UCSD-AML1 (cell line): ENCODE results near the gene RGS3.
A peak's percentile ranks its signal among the peaks of the same experiment; 100 is the strongest.

Experiments
- DNase-seq: peaks from one replicate; lab custom pipeline; 2025; ENCODE audit not compliant: unreplicated experiment; lab: John Stamatoyannopoulos, UW

RGS3 gene

DNA sequence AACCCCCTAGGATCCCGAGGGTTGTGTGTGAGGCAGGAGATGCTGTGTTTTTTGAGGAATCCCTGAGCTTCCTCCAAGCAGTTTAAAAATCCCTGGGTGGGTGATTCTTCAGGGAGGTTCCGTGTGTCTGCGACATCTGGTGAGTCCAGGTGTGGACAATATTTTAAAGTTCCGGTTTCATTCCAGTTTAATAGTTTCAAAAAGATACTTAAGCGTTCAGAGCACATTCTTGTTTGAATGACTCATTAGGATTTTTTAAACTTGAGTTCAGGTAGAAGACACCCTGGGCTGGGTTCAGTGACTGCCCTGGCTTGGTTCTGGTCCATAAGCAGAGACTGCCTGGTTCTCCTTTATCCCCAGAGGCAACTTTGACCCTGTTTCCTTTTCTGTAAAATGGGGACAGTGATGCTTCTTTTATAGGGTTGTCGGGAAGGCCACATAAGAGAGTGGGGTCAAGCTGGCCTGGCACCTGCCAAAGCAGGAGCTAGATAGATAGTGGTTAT lies 119.2 kb downstream of the RGS3 start:
- DNase-seq, result no peak

DNA sequence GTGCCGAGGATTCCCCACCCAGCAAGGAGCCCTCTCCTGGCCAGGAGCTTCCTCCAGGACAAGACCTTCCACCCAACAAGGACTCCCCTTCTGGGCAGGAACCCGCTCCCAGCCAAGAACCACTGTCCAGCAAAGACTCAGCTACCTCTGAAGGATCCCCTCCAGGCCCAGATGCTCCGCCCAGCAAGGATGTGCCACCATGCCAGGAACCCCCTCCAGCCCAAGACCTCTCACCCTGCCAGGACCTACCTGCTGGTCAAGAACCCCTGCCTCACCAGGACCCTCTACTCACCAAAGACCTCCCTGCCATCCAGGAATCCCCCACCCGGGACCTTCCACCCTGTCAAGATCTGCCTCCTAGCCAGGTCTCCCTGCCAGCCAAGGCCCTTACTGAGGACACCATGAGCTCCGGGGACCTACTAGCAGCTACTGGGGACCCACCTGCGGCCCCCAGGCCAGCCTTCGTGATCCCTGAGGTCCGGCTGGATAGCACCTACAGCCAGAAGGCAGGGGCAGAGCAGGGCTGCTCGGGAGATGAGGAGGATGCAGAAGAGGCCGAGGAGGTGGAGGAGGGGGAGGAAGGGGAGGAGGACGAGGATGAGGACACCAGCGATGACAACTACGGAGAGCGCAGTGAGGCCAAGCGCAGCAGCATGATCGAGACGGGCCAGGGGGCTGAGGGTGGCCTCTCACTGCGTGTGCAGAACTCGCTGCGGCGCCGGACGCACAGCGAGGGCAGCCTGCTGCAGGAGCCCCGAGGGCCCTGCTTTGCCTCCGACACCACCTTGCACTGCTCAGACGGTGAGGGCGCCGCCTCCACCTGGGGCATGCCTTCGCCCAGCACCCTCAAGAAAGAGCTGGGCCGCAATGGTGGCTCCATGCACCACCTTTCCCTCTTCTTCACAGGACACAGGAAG lies 120.2 kb downstream of the RGS3 start:
- no peak for DNase-seq

DNA sequence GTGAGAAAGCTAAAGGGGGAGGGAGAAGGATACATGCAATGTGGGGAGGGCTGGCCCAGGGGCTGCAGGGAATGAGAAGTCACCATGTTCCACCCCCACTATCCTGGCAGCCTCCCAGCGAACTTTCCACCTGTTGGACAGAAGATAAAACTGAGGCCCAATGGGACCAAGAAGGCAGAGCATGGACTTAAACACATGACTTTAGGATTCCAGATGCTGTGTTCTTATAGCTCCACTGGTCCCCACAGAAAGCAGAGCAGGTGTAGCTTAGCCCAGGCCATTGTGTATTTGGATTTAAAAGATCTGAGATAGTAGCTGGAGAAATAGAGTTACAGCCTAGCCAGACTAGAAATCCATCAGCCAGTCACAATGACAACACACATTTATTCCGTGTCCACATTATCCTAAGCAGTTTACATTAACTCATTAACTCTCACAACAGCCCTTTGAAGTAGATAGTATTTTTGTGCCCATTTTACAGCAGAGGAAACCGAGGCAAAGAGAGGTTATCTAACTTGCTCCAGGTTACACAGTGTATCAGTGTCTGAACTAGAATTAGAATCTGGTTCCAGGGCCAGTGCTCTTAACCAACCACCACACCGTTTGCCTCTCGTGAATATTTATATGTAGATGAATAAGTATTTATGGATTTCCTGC lies 121.0 kb downstream of the RGS3 start:
- no peak for DNase-seq

DNA sequence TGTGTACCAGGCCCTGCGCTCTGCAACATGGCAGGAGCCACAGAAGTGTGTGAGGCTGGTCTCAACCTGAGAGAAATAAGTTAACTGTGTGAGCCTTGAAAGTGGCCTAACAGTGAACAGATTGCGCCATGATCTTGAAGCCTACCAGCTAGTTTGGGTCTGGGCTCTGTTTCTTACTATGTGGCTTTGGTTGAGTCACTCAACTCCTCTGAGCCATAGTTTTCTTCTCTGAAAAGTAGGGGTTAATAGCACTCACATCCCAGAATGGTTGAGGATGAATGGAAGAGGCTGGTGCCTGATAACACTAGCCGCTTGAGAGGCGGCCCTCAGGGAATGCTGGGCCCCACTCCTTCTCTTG lies 121.5 kb downstream of the RGS3 start:
- no peak for DNase-seq

DNA sequence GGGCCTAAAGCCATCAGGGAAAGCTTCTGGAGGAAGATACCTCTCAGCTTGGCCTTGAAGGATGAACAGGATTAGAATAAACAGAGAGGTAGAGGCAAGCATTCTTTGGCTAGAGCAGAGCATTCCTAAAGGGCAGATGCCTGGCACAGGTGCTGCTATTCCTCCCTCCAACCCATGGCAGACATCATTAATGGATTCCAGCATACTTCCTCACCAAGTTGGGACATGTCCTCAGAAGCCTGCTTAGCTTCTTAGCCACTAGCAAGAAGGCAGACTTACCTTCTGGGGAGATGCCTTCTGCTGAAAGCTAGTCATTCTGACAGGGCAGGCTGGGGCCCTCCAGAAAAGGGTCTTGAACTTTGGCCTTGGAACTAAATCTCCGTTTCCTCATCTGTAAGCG lies 122.0 kb downstream of the RGS3 start:
- DNase-seq, result no peak

DNA sequence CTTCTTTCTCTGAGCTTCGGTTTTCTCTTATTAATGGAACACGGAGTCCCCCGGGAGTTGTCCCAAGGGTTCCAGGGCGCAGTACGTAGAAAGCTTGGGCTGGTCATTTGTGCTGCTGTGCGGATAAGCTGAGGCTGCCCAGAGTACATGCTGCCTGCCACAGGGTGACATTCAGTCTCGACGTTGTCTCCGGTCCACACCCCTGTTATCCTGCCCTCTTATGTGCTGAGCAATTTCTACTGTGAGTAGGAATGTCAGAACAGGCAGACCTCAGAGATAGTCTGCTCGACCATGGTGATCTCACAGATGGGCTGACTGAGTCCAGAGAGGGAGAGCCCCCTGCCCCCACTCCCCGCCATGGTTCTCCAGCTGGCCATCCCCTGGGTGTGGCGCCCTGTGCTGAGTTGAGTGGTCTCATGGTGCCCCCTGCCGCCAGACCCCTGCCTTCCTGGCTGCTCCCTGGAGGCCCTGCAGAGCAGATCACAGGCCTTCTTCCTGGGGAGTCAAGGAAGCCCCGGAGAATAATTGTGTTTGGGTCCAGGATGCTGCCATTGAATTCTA lies 124.0 kb downstream of the RGS3 start:
- DNase-seq, result peak; percentile 49

DNA sequence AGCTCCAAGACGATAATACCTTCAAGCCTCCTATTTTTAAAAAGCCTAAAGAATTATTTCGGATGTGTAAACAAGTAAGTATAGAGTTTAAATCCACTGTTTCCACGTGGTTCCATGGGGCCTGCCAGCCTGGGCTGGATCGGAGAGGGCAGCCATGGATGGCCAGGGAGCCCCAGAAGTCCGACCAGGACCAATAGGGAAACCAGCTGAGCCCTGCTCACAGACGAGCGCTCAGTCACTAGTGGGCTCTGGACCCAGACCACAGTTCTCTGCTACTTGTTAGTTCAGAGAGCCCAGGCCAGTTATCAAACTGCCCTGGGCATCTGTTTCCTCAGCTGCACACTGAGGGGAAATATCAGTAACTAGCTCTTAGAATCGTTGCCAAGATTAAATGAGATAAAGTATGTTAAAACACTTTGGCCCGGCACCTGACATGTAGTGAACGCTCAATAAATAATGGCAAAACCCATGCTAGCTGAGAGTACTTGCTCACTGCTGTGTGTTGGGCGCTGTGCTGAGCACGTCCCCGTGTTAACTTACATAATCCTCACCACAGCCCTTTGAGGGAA lies 124.8 kb downstream of the RGS3 start:
- DNase-seq, result no peak

DNA sequence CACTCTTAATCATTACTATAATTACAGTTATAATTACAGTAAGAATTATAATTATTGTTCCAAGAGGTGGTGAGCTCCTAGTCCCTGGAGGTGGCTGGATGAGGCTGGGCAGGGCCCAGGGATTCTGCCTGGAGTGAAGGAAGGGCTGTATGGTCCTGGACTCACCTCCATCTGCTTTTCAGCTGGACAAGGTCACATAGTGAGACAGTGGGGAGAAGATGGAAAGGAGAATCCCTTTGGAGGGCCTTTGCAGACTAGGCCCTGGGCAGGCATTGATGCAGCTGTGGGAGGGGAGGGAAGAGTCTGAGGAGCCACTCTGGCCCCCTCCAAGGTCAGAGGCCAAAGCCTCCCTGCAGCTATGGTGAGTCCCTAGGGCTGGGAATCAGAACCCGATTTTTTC lies 125.4 kb downstream of the RGS3 start:
- no peak for DNase-seq

DNA sequence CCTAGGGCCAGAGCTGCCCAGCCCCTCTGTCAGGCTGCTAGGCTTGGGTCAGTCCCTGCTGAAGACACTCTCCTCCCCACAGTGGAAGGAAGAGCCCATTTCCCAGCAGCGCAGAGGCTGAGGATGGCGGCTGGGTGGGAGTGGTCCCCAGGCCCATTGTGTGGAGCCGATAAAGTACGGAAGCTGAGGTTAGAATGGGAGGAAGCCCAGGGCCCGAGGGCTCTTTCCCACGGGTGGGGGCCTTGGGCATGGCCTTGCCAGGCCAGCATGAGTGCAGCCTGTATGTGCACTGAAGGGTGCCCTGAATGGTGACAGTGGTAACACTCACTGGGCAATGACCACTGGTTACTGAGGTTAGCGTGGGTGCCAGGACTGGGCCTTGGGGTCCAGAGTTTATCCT lies 125.9 kb downstream of the RGS3 start:
- peak; percentile 86 for DNase-seq

DNA sequence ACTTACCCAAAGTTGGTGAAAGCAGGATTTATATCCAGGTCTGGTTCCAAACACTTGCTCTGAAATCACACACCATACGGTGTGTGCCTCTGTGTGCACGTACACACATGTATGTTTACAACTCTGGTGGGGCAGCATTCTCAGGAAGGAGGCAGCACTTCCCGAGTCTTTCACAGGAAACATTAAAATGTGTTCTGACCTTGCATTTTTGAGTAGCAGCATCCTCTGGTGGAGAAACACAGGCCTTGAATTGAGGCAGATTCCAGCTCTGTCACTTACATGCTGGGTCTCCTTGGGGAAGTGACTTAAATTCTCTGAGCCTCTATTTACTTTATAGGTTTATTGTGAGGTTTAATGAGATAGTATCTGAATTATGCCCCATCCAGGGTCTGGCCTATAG lies 126.4 kb downstream of the RGS3 start:
- no peak for DNase-seq

DNA sequence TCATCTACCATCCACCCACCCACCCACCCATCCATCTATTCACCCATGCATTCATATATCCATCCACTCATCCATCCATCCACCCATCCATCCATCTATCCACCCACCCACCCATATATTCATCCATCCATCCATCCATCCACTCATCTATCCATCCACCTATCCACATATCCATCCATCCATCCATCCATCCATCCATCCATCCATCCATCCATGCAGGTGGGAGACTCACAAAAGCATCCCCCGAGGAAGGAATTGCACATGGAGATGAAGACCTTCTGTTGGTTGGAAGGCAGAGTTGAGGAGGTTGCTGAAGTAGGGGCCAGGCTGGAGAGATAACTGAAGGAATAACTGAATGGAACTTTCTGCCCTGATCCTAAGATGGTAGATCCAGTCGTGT lies 126.9 kb downstream of the RGS3 start:
- no peak for DNase-seq

DNA sequence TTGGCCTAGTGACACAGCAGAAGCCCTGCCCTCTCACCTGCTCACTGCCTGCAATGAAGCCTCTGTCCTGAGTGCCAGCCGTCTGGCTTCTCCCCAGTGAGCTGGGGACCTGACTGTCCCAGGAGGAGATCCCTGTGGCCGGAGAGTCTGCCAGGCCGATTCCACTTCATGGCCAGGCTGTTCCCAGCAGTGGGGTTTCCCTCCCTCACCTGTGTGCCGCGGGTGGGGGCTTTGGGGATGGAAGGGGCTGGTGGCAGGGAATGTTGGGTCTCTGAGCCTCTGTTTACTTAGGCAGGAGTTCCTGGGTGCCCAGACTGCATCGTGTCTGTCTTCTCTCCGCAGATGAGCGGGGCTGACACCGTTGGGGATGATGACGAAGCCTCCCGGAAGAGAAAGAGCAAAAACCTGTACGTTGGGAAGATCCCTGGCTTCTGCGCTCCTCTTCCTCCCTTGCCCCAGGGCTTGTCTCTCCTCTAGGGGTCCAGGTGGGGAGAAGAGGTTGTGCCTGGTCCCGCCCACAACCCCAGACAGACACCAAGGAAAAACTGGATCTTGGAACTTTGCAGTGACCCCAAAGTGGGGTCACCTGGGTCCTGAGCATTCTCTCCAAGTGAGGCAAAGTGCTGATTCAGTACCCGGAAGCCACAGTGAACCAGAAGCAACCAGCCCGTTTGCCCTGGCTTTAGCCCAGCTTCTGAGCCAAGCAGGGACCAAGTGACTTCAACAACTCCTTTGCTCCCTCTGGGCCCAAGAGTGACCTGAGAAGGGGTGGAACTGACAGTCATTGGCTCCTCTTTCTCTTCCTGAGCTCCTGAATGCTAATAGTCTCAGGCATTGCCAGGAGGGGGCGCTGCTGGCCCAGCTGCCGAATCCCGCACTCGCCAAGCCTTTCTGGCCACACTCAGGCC lies 127.7 kb downstream of the RGS3 start:
- DNase-seq, result peak; percentile 84

DNA sequence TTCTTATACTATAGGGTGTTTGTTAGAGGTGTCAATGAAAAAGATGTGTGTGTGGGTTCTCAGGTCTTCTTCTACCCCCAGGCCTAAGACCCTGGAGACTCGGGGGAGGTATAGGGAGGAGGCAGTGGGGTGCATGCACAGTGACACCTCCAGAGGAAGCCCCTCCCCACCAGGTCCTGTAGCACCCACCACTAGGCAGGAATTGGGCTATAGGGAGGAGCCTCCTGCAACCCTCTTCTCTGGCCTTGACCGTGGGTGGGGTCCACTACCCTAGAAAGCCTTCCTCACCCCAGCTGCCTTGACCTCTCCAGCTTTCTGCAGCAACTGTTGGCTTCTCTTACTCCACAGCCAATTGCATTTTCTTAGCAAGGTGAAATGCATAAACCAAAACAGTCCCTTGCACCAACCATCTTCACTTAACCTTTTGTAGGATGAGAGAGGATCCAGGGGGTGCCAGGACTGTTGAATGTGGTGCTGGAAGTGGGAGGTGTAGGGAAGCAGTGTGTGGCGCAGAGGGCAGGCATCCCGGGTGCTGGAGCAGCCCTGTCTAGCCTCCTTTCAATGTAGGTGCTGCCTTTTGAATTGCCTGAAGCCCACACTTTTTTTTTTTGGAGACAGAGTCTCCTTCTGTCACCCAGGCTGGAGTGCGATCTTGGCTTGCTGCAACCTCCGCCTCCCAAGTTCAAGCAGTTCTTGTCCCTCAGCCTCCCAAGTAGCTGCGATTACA lies 128.5 kb downstream of the RGS3 start:
- no peak for DNase-seq

DNA sequence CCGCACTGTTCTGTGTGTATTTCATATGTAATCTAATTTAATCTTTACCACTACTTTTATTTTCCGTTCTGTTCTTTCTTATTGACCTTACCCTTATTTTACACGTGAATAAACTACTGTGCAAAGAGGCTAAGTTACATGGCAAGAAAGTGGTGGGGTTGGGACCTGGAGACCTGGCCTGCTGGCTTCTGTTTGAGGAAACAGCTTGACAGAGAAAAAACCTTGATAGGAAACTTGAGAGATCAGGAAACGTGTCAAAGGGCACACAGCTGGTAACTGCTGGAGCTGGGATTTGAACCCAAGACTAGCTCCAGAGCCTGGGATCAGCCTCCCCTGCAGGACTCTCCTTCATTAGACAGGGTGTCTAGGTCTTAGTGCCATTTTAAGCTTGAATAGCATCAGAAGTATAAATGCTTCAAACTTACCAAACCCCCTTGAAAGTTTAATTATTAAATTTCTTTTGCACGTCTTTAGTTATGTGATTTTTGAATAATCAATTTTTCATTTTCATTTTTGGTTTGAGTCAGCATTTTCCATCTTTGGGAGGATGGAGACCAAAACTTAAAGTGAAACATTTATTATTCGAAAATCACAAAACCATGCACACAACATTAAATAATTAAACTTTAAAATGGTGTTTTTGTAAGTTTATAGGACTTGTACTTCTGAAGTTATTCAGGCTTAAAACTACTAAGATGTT lies 129.5 kb downstream of the RGS3 start:
- no peak for DNase-seq

DNA sequence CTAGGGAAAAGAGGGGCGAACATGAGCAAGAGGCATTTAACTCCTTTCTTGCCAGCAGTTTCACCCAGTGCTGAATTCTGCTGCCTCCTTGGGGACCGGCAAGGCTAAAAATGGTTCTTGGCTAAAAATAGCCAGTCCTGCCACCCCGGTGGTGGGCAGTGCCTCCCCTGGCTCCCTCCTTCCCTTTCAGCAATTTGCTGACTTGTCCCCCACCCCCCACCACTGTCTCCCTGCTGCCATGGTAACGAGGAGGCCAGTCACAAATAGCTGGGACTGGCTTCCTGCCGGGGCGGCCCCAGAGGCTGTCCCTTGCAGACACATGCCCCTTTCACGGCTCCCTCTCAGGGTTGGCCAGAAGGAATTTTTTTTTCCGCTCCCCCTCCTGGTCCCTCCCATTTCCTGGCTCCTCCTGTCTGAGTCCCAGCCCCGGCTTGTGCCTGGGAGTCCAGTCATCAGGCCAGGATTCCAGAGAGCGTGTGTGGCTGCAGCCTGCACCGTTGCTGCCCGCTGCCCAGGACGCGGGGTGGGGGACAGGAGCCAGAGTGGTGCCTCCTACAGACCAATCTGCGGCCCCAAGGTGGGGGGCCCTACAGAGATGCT lies 130.3 kb downstream of the RGS3 start:
- peak; percentile 93 for DNase-seq

DNA sequence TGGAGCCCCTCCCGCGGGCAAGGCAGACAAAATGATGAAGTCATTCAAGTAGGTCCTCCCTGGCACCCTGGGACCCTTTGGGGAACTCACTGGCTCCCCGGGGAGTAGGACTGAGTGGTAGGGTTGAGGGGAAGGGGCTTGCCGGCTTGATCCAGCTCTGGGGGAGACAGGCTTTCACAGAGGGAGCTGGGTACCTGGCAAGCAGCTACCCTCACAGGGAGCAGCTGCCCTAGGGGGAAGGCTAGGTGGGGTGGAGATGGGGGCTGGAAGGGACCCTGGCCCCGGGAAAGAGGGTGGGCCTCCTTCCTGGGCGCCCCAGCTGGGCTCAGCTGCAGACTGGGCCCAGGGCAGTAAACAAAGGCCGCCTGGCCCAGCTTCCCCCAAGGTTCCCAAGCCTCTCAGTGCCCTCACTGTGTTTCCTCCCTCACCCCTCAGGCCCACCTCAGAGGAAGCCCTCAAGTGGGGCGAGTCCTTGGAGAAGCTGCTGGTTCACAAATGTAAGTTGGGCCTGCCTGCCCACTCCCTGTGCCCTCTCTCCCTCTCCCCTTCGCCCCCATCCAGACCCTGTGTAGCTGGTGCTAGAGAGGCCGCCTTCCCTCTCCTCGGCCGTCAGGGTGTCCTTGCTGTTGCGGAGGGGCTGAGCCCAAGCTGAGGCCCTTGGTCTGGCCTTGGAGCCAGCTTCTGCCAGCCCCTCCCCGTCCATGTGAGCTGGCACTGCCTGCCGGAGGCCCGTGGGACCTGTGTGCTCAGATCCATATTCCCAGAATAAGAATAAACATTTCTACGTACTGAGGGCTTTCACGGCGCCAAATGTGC lies 131.2 kb downstream of the RGS3 start:
- DNase-seq, result no peak

DNA sequence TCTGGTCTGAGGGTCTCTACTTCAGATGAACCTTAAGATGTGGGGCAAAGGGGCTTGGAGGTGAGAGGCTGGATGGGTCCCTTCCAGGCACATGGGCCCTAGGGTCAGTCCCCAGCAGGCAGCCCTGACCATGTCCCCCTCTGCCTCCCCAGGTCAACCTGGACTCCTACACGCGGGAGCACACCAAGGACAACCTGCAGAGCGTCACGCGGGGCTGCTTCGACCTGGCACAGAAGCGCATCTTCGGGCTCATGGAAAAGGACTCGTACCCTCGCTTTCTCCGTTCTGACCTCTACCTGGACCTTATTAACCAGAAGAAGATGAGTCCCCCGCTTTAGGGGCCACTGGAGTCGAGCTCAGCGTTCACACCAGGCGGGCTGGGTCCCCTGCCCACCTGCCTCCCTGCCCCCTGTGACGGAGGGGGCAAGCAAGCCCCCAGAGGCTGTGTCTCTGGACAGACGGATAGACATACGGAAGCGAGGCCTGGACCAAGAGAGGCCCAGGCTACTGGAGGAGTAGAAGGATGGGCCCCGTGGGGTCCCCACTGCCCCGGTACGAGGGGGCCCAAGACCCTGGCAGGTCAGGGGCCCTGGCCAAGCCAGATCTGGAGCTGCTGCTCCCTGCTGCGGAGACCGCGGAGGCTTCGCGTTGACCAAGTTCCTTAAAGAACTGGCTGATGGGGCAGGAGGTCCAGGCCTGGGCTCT lies 133.2 kb downstream of the RGS3 start:
- DNase-seq, result no peak
